HEK293T (cell line): ENCODE data around the gene UPK3A.

Experiments
- BHLHE40 ChIP-seq: fragments of 450-650 bp; IDR thresholded peaks from 2 replicates; pipeline ENCODE4 v1.6.1; 2016; ENCODE audit warnings: mild to moderate bottlenecking, moderate library complexity, borderline replicate concordance
- ELF4 ChIP-seq: fragments of 450-650 bp; IDR thresholded peaks from 2 replicates; pipeline ENCODE4 v1.6.1; 2017; ENCODE audit warnings: antibody characterized with exemption
- FOXA1 ChIP-seq: fragments of 450-650 bp; IDR thresholded peaks from 2 replicates; pipeline ENCODE4 v1.6.1; 2016; ENCODE audit warnings: mild to moderate bottlenecking
- FOXK2 ChIP-seq: fragments of 450-650 bp; IDR thresholded peaks from 2 replicates; pipeline ENCODE4 v1.6.1; 2016; ENCODE audit warnings: mild to moderate bottlenecking
- HDGF ChIP-seq: fragments of 450-650 bp; IDR thresholded peaks from 2 replicates; pipeline ENCODE4 v1.6.1; 2017; ENCODE audit warnings: antibody characterized with exemption, borderline replicate concordance
- L3MBTL2 ChIP-seq: fragments of 450-650 bp; conservative IDR thresholded peaks from 2 replicates; pipeline ENCODE4 v1.6.1; 2016; ENCODE audit warnings: mild to moderate bottlenecking
- SP1 ChIP-seq: fragments of 450-650 bp; IDR thresholded peaks from 2 replicates; pipeline ENCODE4 v1.6.1; 2017
- SUZ12 ChIP-seq: fragments of 450-650 bp; IDR thresholded peaks from 2 replicates; pipeline ENCODE4 v1.6.1; 2016; ENCODE audit warnings: mild to moderate bottlenecking
- ZNF384 ChIP-seq: fragments of 450-650 bp; IDR thresholded peaks from 2 replicates; pipeline ENCODE4 v1.6.1; 2016
- TF ChIP-seq, protein P1 (sequence below): fragments of 450-650 bp; IDR thresholded peaks from 2 replicates; pipeline ENCODE4 v1.6.1; 2016

DNA sequence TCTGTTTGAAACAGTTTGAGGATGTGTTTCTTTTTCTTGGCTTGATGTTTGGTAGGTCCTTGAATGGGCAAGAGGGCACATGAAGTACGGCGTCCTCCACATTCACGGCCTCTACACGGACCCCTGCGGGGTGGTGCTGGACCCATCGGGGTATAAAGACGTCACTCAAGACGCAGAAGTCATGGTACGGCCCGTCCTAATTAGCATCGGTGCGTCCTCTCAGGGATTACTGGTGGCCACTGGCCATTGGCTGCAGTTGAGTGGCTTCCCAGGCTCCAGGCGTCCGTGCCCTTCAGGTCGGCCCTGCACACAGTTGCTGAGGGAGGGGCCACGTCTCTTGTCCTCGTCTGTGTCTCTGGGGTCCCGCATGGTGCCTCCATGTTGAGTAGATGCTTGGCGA is 45.8 kb downstream of the UPK3A start:
- no peak for TF ChIP-seq SUZ12
- TF ChIP-seq FOXK2: no peak
- no peak for TF ChIP-seq ELF4
- TF ChIP-seq, protein P1, sequence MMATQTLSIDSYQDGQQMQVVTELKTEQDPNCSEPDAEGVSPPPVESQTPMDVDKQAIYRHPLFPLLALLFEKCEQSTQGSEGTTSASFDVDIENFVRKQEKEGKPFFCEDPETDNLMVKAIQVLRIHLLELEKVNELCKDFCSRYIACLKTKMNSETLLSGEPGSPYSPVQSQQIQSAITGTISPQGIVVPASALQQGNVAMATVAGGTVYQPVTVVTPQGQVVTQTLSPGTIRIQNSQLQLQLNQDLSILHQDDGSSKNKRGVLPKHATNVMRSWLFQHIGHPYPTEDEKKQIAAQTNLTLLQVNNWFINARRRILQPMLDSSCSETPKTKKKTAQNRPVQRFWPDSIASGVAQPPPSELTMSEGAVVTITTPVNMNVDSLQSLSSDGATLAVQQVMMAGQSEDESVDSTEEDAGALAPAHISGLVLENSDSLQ: no peak
- no peak for TF ChIP-seq L3MBTL2
- TF ChIP-seq FOXA1: no peak
- TF ChIP-seq HDGF: no peak
- TF ChIP-seq SP1: no peak
- TF ChIP-seq BHLHE40: no peak
- no peak for TF ChIP-seq ZNF384
